HUES64 (cell line): ENCODE measurements around the gene ETV1.

Source experiments
- H3K27ac ChIP-seq: 2 replicates; pipeline ENCODE4 v1.7.0; 2013; ENCODE audit warnings: low read depth, low read length, inconsistent platforms
- H3K27me3 ChIP-seq: 2 replicates; pipeline ENCODE4 v1.6.1; 2013; ENCODE audit warnings: mild to moderate bottlenecking, low read length; ENCODE audit not compliant: insufficient read depth
- H3K36me3 ChIP-seq: 2 replicates; pipeline ENCODE4 v1.6.1; 2013; ENCODE audit warnings: mild to moderate bottlenecking, low read length; ENCODE audit not compliant: insufficient read depth
- H3K4me1 ChIP-seq: 2 replicates; pipeline ENCODE4 v1.6.1; 2013; ENCODE audit warnings: mild to moderate bottlenecking, low read length, moderate library complexity; ENCODE audit not compliant: insufficient read depth
- H3K4me3 ChIP-seq: 2 replicates; pipeline ENCODE4 v1.5.1; 2013; ENCODE audit warnings: mild to moderate bottlenecking, low read length, moderate library complexity
- H3K9ac ChIP-seq: 2 replicates; pipeline ENCODE4 v1.6.1; 2013; ENCODE audit warnings: mild to moderate bottlenecking, low read depth, low read length
- H3K9me3 ChIP-seq: 2 replicates; pipeline ENCODE4 v1.6.1; 2013; ENCODE audit warnings: low read depth, low read length; ENCODE audit not compliant: insufficient read depth
- WGBS: fragments of 150-250, 120-280 bp; methylation state at CpG from one replicate; pipeline ENCODE4 v1.1.7; 2013; ENCODE audit warnings: missing lambda C conversion rate; 5-methylcytosine and 5-hydroxymethylcytosine counted together

ETV1 gene

DNA sequence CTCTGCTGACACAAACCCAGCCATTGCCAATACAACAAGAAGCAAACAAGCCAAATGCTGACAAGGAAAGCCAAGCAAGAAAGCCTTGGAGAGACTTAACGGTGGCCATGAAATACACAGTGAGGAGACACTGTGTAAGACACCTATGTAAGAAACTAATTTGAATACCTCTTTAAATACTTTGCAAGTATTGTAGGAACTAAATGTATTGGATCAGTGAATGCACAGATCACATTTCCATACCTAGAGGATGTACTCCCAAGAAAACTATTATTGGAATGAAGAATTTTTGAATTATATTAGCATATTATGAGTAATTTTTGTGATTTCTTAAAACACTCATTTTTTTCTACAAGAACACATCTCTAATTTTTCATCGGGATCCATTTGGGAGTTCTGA lies 34.0 kb downstream of the ETV1 start:
- H3K4me1 ChIP-seq: no peaks in the 10 kb centered on the region; the same call in 1 of the 2 replicates
- no peaks in the 10 kb centered on the region for H3K9me3 ChIP-seq

DNA sequence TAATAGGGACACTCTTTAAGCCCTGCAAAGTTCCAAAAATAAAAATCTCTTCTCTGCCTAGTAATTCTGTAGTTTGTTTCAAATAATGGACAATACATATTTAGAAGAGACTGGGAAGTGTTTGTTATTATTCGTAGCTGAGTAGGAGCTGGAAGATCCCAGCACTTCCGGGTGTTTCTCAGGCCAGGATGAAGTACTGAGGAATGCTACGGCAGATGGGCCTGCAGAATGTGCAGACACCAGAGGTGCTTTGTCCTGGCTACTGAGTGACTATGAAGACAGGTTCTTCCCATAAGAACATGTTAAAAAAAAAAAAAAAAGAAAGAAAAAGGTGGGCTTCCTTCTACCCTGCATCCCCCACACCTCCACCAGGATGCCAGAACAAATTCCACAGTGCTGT lies 36.1 kb downstream of the ETV1 start:
- H3K36me3 ChIP-seq: peaks cover 6% of the 10 kb centered on the region; the same call in 1 of the 2 replicates
- H3K27ac ChIP-seq: no peak overlapping the region
- H3K9me3 ChIP-seq: no peaks in the 10 kb centered on the region
- no peaks in the 10 kb centered on the region for H3K27me3 ChIP-seq
- 96% methylated on average over 3 of the region's 3 CpGs for WGBS
- H3K9ac ChIP-seq: no peak overlapping the region
- H3K4me1 ChIP-seq: peaks cover 14% of the 10 kb centered on the region
- no peak overlapping the region for H3K4me3 ChIP-seq

More for the DNA sequence above, 34.0 kb downstream of the ETV1 start:
- H3K27ac ChIP-seq: no peak overlapping the region
- 95% methylated on average over 2 of the region's 2 CpGs for WGBS
- no peak overlapping the region for H3K9ac ChIP-seq
- 0 out of 2 replicates have a peak, but pooled peaks cover 4% of the 10 kb centered on the region for H3K36me3 ChIP-seq
- no peak overlapping the region for H3K4me3 ChIP-seq
- H3K27me3 ChIP-seq: no peaks in the 10 kb centered on the region

DNA sequence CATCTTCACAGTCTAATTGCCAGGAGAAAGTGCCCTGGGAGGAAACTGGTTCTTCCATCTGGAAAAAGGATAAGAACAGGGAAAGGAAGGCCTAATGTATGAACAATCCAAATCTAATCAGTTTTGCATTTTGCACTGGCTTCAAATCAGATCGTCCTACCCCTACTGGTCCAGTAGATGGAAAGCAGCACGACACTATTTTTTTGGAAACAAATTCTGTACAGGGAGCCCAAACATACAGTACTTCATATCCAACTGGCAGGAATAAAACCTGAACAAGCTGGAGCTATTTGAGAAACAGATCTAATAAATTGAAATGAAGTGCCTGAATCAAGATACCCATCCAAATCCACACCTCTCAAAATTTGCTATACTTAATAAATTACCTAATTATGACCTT lies 36.5 kb downstream of the ETV1 start:
- WGBS: 63% methylated on average over 2 of the region's 2 CpGs
- Histone ChIP-seq H3K27ac (no peak overlapping the region), H3K9ac (no peak overlapping the region), H3K36me3 (peaks cover 10% of the 10 kb centered on the region; the same call in 1 of the 2 replicates), H3K9me3 (no peaks in the 10 kb centered on the region), H3K4me1 (peaks cover 14% of the 10 kb centered on the region), H3K27me3 (no peaks in the 10 kb centered on the region), H3K4me3 (no peak overlapping the region)

DNA sequence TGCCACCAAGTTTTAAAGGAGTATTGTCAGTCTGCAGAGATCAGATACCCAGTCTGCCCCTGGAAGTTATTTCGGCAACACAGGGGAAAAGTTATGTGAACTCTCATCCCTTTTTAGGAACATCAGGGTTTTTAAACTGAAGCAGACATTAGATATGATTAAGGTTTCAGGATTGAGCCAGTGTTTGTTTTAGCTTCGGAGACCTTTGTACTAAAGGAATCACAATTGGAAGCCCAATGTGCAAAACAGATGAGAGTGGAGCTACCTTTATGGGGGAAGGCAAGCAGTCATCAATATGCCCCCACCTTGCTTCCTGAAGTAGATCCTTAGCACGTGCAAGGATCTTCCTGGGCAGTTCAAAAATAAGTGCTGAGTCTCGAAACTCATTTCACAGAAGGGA lies 39.5 kb downstream of the ETV1 start:
- peaks cover 17% of the 10 kb centered on the region for H3K36me3 ChIP-seq
- no peak overlapping the region for H3K9ac ChIP-seq
- no peak overlapping the region for H3K4me3 ChIP-seq
- peaks cover 14% of the 10 kb centered on the region for H3K4me1 ChIP-seq
- H3K27ac ChIP-seq: no peak overlapping the region
- WGBS: 74% methylated on average over 4 of the region's 4 CpGs
- no peaks in the 10 kb centered on the region for H3K9me3 ChIP-seq
- H3K27me3 ChIP-seq: no peaks in the 10 kb centered on the region

DNA sequence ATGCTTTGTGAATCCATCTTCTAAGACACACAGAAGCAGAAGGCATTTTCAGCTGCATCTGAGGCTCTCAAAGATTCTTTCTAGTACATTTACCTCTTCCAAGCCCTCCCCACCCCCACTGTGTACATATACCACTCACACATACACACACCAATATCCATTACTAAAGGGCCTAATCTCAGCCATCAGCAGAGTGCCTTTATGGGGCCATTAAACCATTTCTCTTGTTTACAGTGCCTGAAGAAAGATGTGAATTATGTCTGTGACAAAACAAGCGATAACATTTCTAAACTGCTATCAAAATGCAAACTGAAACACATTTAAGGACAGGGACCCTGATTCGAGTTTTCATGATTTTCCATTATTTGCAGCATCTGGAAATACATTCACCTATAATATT lies 40.0 kb downstream of the ETV1 start:
- H3K36me3 ChIP-seq: peaks cover 17% of the 10 kb centered on the region
- H3K27ac ChIP-seq: no peak overlapping the region; the same call in 1 of the 2 replicates
- H3K4me3 ChIP-seq: no peak overlapping the region
- H3K27me3 ChIP-seq: no peaks in the 10 kb centered on the region
- no peaks in the 10 kb centered on the region for H3K9me3 ChIP-seq
- 92% methylated on average over 2 of the region's 2 CpGs for WGBS
- peaks cover 14% of the 10 kb centered on the region for H3K4me1 ChIP-seq
- H3K9ac ChIP-seq: no peak overlapping the region

DNA sequence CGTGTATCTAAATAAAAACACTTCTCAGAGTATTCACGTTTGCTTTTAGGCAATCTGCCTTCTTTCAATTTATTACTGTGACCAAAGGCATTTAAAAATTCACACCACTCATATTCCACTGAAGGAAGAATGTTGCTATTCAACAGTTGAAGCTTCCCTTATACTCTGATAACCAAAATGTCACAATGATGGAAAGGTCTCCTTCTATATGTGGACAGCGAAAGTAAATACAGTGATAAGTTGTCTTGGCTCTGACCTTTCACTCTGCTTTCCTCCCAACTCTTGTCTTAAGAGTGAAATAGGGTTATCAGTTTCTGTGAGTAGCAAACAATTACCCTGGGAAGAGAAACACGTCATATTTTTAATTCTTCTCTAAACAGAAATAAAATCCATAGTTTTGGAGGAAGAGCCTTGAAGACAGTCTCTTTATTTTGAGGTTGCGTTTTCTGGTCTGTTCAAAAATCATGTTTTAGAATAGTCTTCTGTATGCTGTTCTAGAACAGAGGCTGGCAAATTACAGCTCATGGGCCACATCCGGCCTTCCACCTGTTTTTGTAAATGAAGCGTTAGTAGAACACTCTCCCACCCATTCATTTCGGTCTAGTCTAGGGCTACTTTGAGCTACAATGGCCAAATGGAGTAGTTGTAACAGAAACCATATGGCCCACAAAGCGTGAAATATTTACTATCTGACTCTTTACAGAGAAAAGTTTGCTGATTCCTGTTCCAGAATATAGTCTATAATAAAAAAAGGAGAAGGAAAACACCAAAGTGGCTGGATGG lies 41.3 kb downstream of the ETV1 start:
- H3K27me3 ChIP-seq: no peaks in the 10 kb centered on the region
- H3K4me1 ChIP-seq: peaks cover 14% of the 10 kb centered on the region
- 94% methylated on average over 7 of the region's 9 CpGs for WGBS
- no peak overlapping the region for H3K27ac ChIP-seq
- no peak overlapping the region for H3K4me3 ChIP-seq
- no peak overlapping the region for H3K9ac ChIP-seq
- H3K36me3 ChIP-seq: peaks cover 27% of the 10 kb centered on the region
- H3K9me3 ChIP-seq: no peaks in the 10 kb centered on the region

DNA sequence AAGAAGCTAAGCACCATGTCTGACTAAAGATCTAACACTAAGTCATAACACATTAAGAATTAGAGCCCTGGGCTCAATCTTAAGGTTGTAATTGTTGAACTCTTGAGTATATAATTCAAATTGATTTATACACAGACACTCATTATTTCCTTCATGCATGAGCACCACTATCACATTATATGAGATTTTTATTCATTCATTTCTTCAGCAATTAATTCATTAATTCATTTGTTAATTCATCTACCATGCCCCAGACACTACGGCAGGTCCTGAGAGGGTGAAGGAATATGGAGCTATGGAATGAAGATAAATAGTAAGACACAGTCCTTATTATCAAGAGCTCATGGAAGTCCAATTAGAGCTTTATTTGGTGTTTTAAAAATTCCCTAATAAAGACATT lies 41.9 kb downstream of the ETV1 start:
- Histone ChIP-seq H3K27ac (no peak overlapping the region), H3K4me3 (no peak overlapping the region), H3K9me3 (no peaks in the 10 kb centered on the region), H3K27me3 (no peaks in the 10 kb centered on the region), H3K9ac (no peak overlapping the region), H3K4me1 (peaks cover 14% of the 10 kb centered on the region), H3K36me3 (peaks cover 30% of the 10 kb centered on the region)
- 100% methylated on average over 1 of the region's 1 CpG for WGBS

DNA sequence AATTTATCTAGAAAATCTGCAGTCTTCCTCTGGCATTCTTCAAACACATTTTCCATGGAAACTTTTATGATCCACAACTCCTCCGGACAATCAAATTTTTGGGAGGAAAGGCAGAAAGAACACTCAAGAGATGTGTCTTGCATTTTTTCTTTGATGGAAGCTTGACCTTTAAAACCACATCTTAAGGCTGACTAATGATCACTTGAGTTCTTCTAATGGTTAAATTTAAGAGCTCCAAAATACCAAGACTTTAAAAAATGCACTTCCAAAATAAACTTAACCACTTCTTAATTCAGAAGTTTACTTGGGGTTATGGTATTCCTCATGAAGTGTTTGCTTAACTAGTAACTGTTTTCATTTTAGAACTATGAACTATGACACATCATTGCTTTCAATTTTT lies 43.3 kb downstream of the ETV1 start:
- Histone ChIP-seq H3K27ac (0 out of 2 replicates have a peak overlapping the region, but pooled peaks have one; percentile 15), H3K4me1 (peaks cover 14% of the 10 kb centered on the region), H3K36me3 (peaks cover 30% of the 10 kb centered on the region), H3K9ac (no peak overlapping the region), H3K27me3 (no peaks in the 10 kb centered on the region), H3K4me3 (no peak overlapping the region), H3K9me3 (no peaks in the 10 kb centered on the region)
- 100% methylated on average over 1 of the region's 1 CpG for WGBS

DNA sequence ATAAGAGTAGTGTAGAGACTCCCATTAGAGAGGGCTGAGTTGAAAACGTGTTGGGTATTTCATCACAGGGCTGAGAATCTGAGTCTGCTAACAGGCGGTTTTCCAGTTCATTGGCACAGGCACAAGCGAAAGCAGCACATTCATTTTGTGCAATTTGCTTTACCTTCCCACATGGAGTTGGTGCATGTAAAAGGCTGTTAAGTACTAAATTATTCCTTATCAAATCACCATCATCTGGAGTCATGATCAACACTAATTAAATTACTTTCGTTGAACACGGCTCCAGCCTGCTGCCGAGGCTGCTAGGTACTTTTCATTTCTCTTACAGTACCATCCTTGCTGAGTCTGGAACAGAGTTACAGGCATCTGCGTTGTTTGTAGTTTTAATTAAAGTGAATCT lies 43.8 kb downstream of the ETV1 start:
- H3K9ac ChIP-seq: no peak overlapping the region
- 93% methylated on average over 6 of the region's 7 CpGs for WGBS
- H3K4me3 ChIP-seq: no peak overlapping the region
- H3K9me3 ChIP-seq: no peaks in the 10 kb centered on the region
- H3K27ac ChIP-seq: 0 out of 2 replicates have a peak overlapping the region, but pooled peaks have one; percentile 15
- H3K4me1 ChIP-seq: peaks cover 14% of the 10 kb centered on the region
- H3K27me3 ChIP-seq: no peaks in the 10 kb centered on the region
- H3K36me3 ChIP-seq: peaks cover 30% of the 10 kb centered on the region

DNA sequence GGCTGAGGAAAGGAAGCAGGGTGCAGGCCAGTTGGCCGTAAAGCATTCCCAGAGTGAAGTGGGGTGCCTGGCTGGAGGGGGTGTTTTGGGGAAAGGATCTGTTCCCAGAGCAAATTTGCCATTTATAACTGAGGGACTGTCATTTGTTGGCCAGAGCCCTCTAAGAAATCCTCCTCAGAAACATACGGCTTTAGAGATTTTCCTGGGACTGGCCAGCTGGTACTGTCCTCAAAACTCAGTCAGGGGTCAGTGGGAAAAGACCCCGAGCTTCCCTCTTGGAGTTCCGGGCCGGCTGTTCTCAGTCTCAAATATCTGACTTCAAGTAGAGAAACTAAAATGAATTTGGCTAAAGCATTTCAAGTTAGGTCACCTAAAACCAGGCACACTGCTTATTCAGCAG lies 55.9 kb downstream of the ETV1 start:
- Histone ChIP-seq H3K27me3 (no peaks in the 10 kb centered on the region), H3K9ac (no peak overlapping the region), H3K36me3 (peaks cover 94% of the 10 kb centered on the region), H3K4me3 (no peak overlapping the region), H3K9me3 (no peaks in the 10 kb centered on the region), H3K4me1 (0 out of 2 replicates have a peak, but pooled peaks cover 4% of the 10 kb centered on the region), H3K27ac (no peak overlapping the region)
- 96% methylated on average over 5 of the region's 5 CpGs for WGBS

DNA sequence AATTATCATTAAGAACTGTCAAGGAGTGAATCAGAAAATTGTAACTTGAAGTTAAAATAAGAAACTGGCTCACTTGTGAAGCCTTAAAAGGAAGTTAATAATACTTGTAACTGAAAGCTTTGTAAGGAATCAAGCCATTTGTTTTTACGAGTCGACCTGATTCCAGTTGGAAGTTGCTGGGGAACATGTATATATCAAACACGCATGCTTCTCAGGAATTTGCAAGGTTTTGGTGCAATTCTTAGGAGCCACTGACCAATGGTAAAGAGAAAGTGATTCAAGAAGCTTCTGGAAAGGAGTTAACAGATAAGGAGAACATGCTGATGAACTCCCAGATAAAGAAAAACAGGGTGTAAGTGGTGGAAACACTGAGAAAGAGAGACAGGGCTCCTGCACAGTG lies 56.4 kb downstream of the ETV1 start:
- 96% methylated on average over 3 of the region's 3 CpGs for WGBS

More for the DNA sequence above, 56.4 kb downstream of the ETV1 start:
- Histone ChIP-seq H3K9me3 (no peaks in the 10 kb centered on the region), H3K27me3 (no peaks in the 10 kb centered on the region), H3K4me3 (no peak overlapping the region), H3K4me1 (0 out of 2 replicates have a peak, but pooled peaks cover 4% of the 10 kb centered on the region), H3K36me3 (peaks cover 91% of the 10 kb centered on the region), H3K27ac (no peak overlapping the region), H3K9ac (no peak overlapping the region)
